Fibroblast of lung (primary cell): ENCODE results near the gene SP6. TPM values are rescaled to one million over a fixed set of nuclear protein-coding genes. Genes with fewer than 3 reads are reported as not detected.
A peak's percentile ranks its signal among the peaks of the same experiment; 100 is the strongest.

ENCODE experiments used
- DNase-seq, 2 donors: peaks; one replicate each; pipeline versions ENCODE4 v3.0.0 to v3.0.0-alpha.2; 2010; ENCODE audit warnings: low read depth in 2 of 2
- H2AFZ ChIP-seq: 2 replicates; pipeline ENCODE4 v1.5.1; 2012; ENCODE audit warnings: low read length, control low read depth, inconsistent platforms
- H3K27ac ChIP-seq: 2 replicates; pipeline ENCODE4 v1.5.1; 2011; ENCODE audit warnings: low read length, control low read depth; ENCODE audit not compliant: insufficient read depth
- H3K27me3 ChIP-seq: 2 replicates; pipeline ENCODE4 v1.5.1; 2011; ENCODE audit warnings: mild to moderate bottlenecking, low read length; ENCODE audit not compliant: control insufficient read depth, insufficient read depth
- H3K36me3 ChIP-seq: 2 replicates; pipeline ENCODE4 v1.5.1; 2011; ENCODE audit warnings: low read length; ENCODE audit not compliant: control insufficient read depth, insufficient read depth
- H3K4me1 ChIP-seq: 2 replicates; pipeline ENCODE4 v1.5.1; 2011; ENCODE audit warnings: low read length; ENCODE audit not compliant: control insufficient read depth, insufficient read depth; ENCODE audit errors: extremely low read depth
- H3K4me2 ChIP-seq: 2 replicates; pipeline ENCODE4 v1.5.1; 2011; ENCODE audit warnings: low read length, control low read depth; ENCODE audit not compliant: insufficient read depth; ENCODE audit errors: extremely low read depth
- H3K4me3 ChIP-seq, 4 experiments: fragments of 200-600 bp in 1 of 4; sonication (generic) in 1 of 4; replicated peaks in 1 of 4; 2 replicates each; pipeline ENCODE4 v1.5.1; 2011 to 2016; ENCODE audit warnings: low read length in 4 of 4, low read depth in 3 of 4, mild to moderate bottlenecking in 3 of 4, control low read depth in 2 of 4, inconsistent platforms in 1 of 4, mixed read lengths in 1 of 4; ENCODE audit not compliant: insufficient read depth in 1 of 4; ENCODE audit errors: control extremely low read depth in 1 of 4
- H3K79me2 ChIP-seq: 2 replicates; pipeline ENCODE4 v1.5.1; 2012; ENCODE audit warnings: mild to moderate bottlenecking, low read length, inconsistent platforms; ENCODE audit not compliant: control insufficient read depth, insufficient read depth
- H3K9ac ChIP-seq: 2 replicates; pipeline ENCODE4 v1.5.1; 2011; ENCODE audit warnings: mild to moderate bottlenecking, low read length, control low read depth; ENCODE audit not compliant: insufficient read depth
- H3K9me3 ChIP-seq: 2 replicates; pipeline ENCODE4 v1.5.1; 2012; ENCODE audit warnings: low read depth, low read length; ENCODE audit not compliant: control insufficient read depth, insufficient read depth
- H4K20me1 ChIP-seq: 2 replicates; pipeline ENCODE4 v1.5.1; 2011; ENCODE audit warnings: low read length; ENCODE audit not compliant: control insufficient read depth, insufficient read depth; ENCODE audit errors: extremely low read depth
- CTCF ChIP-seq, 2 donors: IDR thresholded peaks in 1 of 2; conservative IDR thresholded peaks in 1 of 2; 1 replicate in 1 of 2; 2 replicates in 1 of 2; pipeline ENCODE4 v1.5.1; 2011 to 2012; ENCODE audit warnings: low read length in 2 of 2, control low read depth in 1 of 2, inconsistent platforms in 1 of 2, low read depth in 1 of 2, mild to moderate bottlenecking in 1 of 2
- EZH2 ChIP-seq: IDR thresholded peaks from 2 replicates; pipeline ENCODE4 v1.5.1; 2012; ENCODE audit warnings: low read length, control low read depth, mild to moderate bottlenecking; ENCODE audit errors: missing control alignments
- polyA plus RNA-seq, 2 donors: library from polyadenylated mRNA; depleted of rRNA in 1 of 2; stranded (reverse) in 1 of 2; unstranded in 1 of 2; fragments of >200 nt; gene quantifications; 2 replicates each; pipeline ENCODE4 v1.2.1, GENCODE V29; 2011 to 2012; ENCODE audit warnings: missing spikeins in 1 of 2
- total RNA-seq: library from RNA; depleted of rRNA; stranded (reverse); fragments of >200 nt; gene quantifications from 2 replicates; pipeline ENCODE4 v1.2.1, GENCODE V29; 2014

The SP6 gene
- total and polyA plus RNA-seq, 2 donors (not counting 1 experiment from before 2014, with no cell fraction given): under 0.01 to 0.07 TPM

- Histone ChIP-seq H3K9me3 (no peaks in the 10 kb centered on the region), H4K20me1 (no peaks in the 10 kb centered on the region), H3K27me3 (no peaks in the 10 kb centered on the region), H3K4me3 (no peak overlapping the region), H3K4me2 (no peak overlapping the region), H3K36me3 (no peaks in the 10 kb centered on the region), H3K9ac (no peak overlapping the region), H3K4me1 (peaks cover 10% of the 10 kb centered on the region), H2AFZ (no peak overlapping the region), H3K27ac (no peak overlapping the region), H3K79me2 (peaks cover 14% of the 10 kb centered on the region)
- TF ChIP-seq EZH2: no peak
- no peak for TF ChIP-seq CTCF (conservative IDR thresholded peaks at IDR 0.05 in 1 of 2, IDR thresholded peaks at IDR 0.05 in 1 of 2; ENCODE audit: low read depth in 1 of 2, low read length in 2 of 2)
- no peak for DNase-seq
Measured at GRCh38 chr17:47834756-47835155, 16.2 kb downstream of the SP6 start.

- no peak overlapping the region for H3K27ac ChIP-seq
- no peak for DNase-seq
- H3K4me2 ChIP-seq: peak overlapping the region; percentile 96
- peaks cover 18% of the 10 kb centered on the region for H3K79me2 ChIP-seq
- TF ChIP-seq CTCF (conservative IDR thresholded peaks at IDR 0.05 in 1 of 2, IDR thresholded peaks at IDR 0.05 in 1 of 2; ENCODE audit: low read depth in 1 of 2, low read length in 2 of 2): no peak
- no peak for TF ChIP-seq EZH2
- H2AFZ ChIP-seq: peak overlapping the region; percentile 71
- peaks cover 10% of the 10 kb centered on the region for H3K4me1 ChIP-seq
- peak overlapping the region; percentile 91 for H3K9ac ChIP-seq
- no peaks in the 10 kb centered on the region for H3K9me3 ChIP-seq
- no peaks in the 10 kb centered on the region for H4K20me1 ChIP-seq
- H3K4me3 ChIP-seq: peak overlapping the region; percentile 82 to 99 (median 97)
- H3K27me3 ChIP-seq: no peaks in the 10 kb centered on the region
- H3K36me3 ChIP-seq: peaks cover 4% of the 10 kb centered on the region
Measured at GRCh38 chr17:47831934-47832327, 19.0 kb downstream of the SP6 start.

- Histone ChIP-seq H3K4me1 (peaks cover 10% of the 10 kb centered on the region), H3K9me3 (no peaks in the 10 kb centered on the region), H3K9ac (peak within 1 kb of the TSS; percentile 91), H3K27me3 (no peaks in the 10 kb centered on the region), H3K4me3 (peak within 1 kb of the TSS; percentile 82 to 99 (median 97)), H3K36me3 (peaks cover 9% of the 10 kb centered on the region), H3K4me2 (peak within 1 kb of the TSS; percentile 96), H3K79me2 (peaks cover 18% of the 10 kb centered on the region), H2AFZ (peak within 1 kb of the TSS; percentile 99), H3K27ac (peak within 1 kb of the TSS; percentile 92), H4K20me1 (no peaks in the 10 kb centered on the region)
- DNase-seq: peak; percentile 90 to 92
- peak; percentile 27 to 42 for TF ChIP-seq CTCF (conservative IDR thresholded peaks at IDR 0.05 in 1 of 2, IDR thresholded peaks at IDR 0.05 in 1 of 2; ENCODE audit: low read depth in 1 of 2, low read length in 2 of 2)
- TF ChIP-seq EZH2: no peak
Measured at GRCh38 chr17:47831003-47831933, 19.7 kb downstream of the SP6 start, which contains the start of the genes LRRC46 and MRPL10. Gene LRRC46 (plus strand): TSS chr17:47831670. CDS start chr17:47831990, 320 bp downstream. Gene MRPL10 (minus strand): TSS chr17:47831541. CDS start chr17:47831511, 30 bp downstream.
